K562 (cell line): ENCODE data around the gene SLAMF7. TPM values are rescaled to one million over a fixed set of nuclear protein-coding genes. Genes with fewer than 3 reads are reported as not detected.

Experiments
- CREM ChIP-seq: IDR thresholded peaks from 2 replicates; pipeline ENCODE4 v1.6.1; 2014; ENCODE audit warnings: antibody characterized with exemption, low read depth
- HNRNPH1 ChIP-seq: fragments of 200-400 bp; formaldehyde crosslinking; optimal IDR thresholded peaks from 2 replicates; pipeline ENCODE3; 2017; ENCODE audit warnings: low read depth, mild to moderate bottlenecking, low read length, moderate library complexity
- KLF1 ChIP-seq: fragments of 450-650 bp; IDR thresholded peaks from 2 replicates; pipeline ENCODE4 v1.6.1; 2016; ENCODE audit warnings: missing genetic modification characterization, missing compliant biosample characterization
- MAFG ChIP-seq: fragments of 450-650 bp; conservative IDR thresholded peaks from 2 replicates; pipeline ENCODE4 v1.6.1; 2016; ENCODE audit warnings: missing genetic modification characterization, missing compliant biosample characterization
- MAFK ChIP-seq: IDR thresholded peaks from 2 replicates; pipeline ENCODE4 v1.6.1; 2011; ENCODE audit warnings: low read length, improper control_type of control experiment
- PTTG1 ChIP-seq: fragments of 450-650 bp; IDR thresholded peaks from 2 replicates; pipeline ENCODE4 v1.6.1; 2016; ENCODE audit warnings: low read depth, mild to moderate bottlenecking, missing genetic modification characterization, missing compliant biosample characterization
- RAD51 ChIP-seq: fragments of 450-650 bp; IDR thresholded peaks from 2 replicates; pipeline ENCODE4 v1.7.1; 2016; ENCODE audit warnings: low read depth, mild to moderate bottlenecking, borderline replicate concordance
- SFPQ ChIP-seq: fragments of 200-400 bp; formaldehyde crosslinking; IDR thresholded peaks from 2 replicates; pipeline ENCODE4 v1.6.1; 2017; ENCODE audit warnings: mild to moderate bottlenecking, low read depth, low read length, moderate library complexity
- SMAD2 ChIP-seq: fragments of 150-350 bp; IDR thresholded peaks from 2 replicates; pipeline ENCODE4 v1.6.1; 2014; ENCODE audit warnings: low read depth, mild to moderate bottlenecking, low read length
- polyA plus RNA-seq, 8 experiments: library from polyadenylated mRNA; depleted of rRNA in 4 of 8; stranded (reverse) in 5 of 8; unstranded in 3 of 8; fragments of >200 nt; fragmentation: Nextera tagmentation in 2 of 8; fragmentation: Illumina TruSeq in 1 of 8; extraction: Ambion mirVana in 2 of 8; extraction: Trizol in 1 of 8; gene quantifications; 2 replicates each; pipeline versions ENCODE4 v1.2.1 to v1.2.3, GENCODE V29; 2011 to 2014; ENCODE audit warnings: inconsistent platforms in 1 of 8, missing spikeins in 1 of 8
- total RNA-seq, 7 experiments: library from RNA; depleted of rRNA in 6 of 7; stranded (reverse); fragments of >200 nt in 6 of 7; fragmentation: Illumina TruSeq in 2 of 7; extraction: Trizol in 2 of 7; gene quantifications; 2 replicates each; pipeline versions ENCODE4 v1.2.1 to v1.2.3, GENCODE V29; 2011 to 2021; ENCODE audit warnings: low replicate concordance in 1 of 7

The SLAMF7 gene
- total and polyA plus RNA-seq, 9 of the 15 experiments (the other 6 are each of a cell fraction or from before 2014, with no cell fraction given), result 0.11 to 1.2 (median 0.22) TPM; not detected in 2

- TF ChIP-seq SFPQ (no peak), MAFK (peak; percentile 65), KLF1 (tag) (no peak), HNRNPH1 (no peak), SMAD2 (no peak), RAD51 (no peak), MAFG (tag) (peak; percentile 75), CREM (no peak), PTTG1 (no peak)
- TF ChIP-seq, all 486 proteins: peak for 5
Measured at GRCh38 chr1:160723332-160723731, 15.7 kb upstream of the SLAMF7 start (continued).
